Upper lobe of left lung (tissue), 6 donors: Measurements from ENCODE around the gene BLOC1S3. TPM values are rescaled to one million over a fixed set of nuclear protein-coding genes. Genes with fewer than 3 reads are reported as not detected.

Source experiments
- ATAC-seq, 2 donors: fragments of 200-7000 bp; cut with Tn5 transposase; one replicate each; pipeline ENCODE4 v1.9.1; 2022; ENCODE audit warnings: mild to moderate bottlenecking in 2 of 2, moderate library complexity in 2 of 2; ENCODE audit not compliant: low FRiP score in 2 of 2
- DNase-seq, 2 donors: peaks; one replicate each; pipeline ENCODE4 v3.0.0-alpha.2; 2019 to 2020
- H3K27ac ChIP-seq, 4 donors: fragments of 200-600 bp; sonication (generic); one replicate each; pipeline ENCODE4 v1.5.1; 2016 to 2019
- H3K27me3 ChIP-seq, 4 donors: fragments of 200-600 bp; sonication (generic); one replicate each; pipeline ENCODE4 v1.5.1; 2017 to 2019
- H3K36me3 ChIP-seq, 4 donors: fragments of 200-600 bp; sonication (generic); one replicate each; pipeline ENCODE4 v1.5.1; 2016 to 2019
- H3K4me1 ChIP-seq, 4 donors: fragments of 200-600 bp; sonication (generic); one replicate each; pipeline ENCODE4 v1.5.1; 2018 to 2019
- H3K4me3 ChIP-seq, 4 donors: fragments of 200-600 bp; sonication (generic); one replicate each; pipeline ENCODE4 v1.5.1; 2017 to 2019; ENCODE audit warnings: mild to moderate bottlenecking in 2 of 4, moderate library complexity in 1 of 4
- H3K9me3 ChIP-seq, 4 donors: fragments of 200-600 bp; sonication (generic); one replicate each; pipeline ENCODE4 v1.5.1; 2018 to 2019
- CTCF ChIP-seq, 6 experiments: fragments of 450-650 bp in 4 of 6; fragments of 200-600 bp in 2 of 6; sonication (generic) in 2 of 6; IDR thresholded peaks; one replicate each; pipeline ENCODE4 v1.5.1; 2016 to 2019; ENCODE audit warnings: antibody characterized with exemption in 6 of 6
- EP300 ChIP-seq, 4 donors: sonication (generic); formaldehyde crosslinking; IDR thresholded peaks; one replicate each; pipeline ENCODE4 v1.5.1; 2017; ENCODE audit warnings: antibody characterized with exemption in 4 of 4, control low read depth in 2 of 4
- POLR2A ChIP-seq, 4 donors: fragments of 450-650 bp; IDR thresholded peaks; one replicate each; pipeline ENCODE4 v1.5.1; 2016 to 2017; ENCODE audit warnings: antibody characterized with exemption in 4 of 4, mild to moderate bottlenecking in 2 of 4
- POLR2AphosphoS5 ChIP-seq, 2 donors: sonication (generic); formaldehyde crosslinking; IDR thresholded peaks; one replicate each; pipeline ENCODE4 v1.5.1; 2017; ENCODE audit warnings: antibody characterized with exemption in 2 of 2
- WGBS, 2 donors: methylation state at CpG; one replicate each; pipeline ENCODE4 v1.1.5; 2017 to 2018; 5-methylcytosine and 5-hydroxymethylcytosine counted together
- total RNA-seq, 6 donors: library from RNA; depleted of rRNA in 4 of 6; stranded (reverse); fragments of >200 nt in 4 of 6; gene quantifications; one replicate each; pipeline versions ENCODE4 v1.1.0 to v1.2.1, GENCODE V29; 2016 to 2021
- donor health status: DM: no; HTN: no; CAD: no; lungs with moderate emphysema.
- donor health status: DM: no; HTN: yes; CAD: no; lungs with severe emphysema.

BLOC1S3 gene
- total RNA-seq, 6 donors from 2014 or later, result 4.7 to 34.6 (median 18.6) TPM

DNA sequence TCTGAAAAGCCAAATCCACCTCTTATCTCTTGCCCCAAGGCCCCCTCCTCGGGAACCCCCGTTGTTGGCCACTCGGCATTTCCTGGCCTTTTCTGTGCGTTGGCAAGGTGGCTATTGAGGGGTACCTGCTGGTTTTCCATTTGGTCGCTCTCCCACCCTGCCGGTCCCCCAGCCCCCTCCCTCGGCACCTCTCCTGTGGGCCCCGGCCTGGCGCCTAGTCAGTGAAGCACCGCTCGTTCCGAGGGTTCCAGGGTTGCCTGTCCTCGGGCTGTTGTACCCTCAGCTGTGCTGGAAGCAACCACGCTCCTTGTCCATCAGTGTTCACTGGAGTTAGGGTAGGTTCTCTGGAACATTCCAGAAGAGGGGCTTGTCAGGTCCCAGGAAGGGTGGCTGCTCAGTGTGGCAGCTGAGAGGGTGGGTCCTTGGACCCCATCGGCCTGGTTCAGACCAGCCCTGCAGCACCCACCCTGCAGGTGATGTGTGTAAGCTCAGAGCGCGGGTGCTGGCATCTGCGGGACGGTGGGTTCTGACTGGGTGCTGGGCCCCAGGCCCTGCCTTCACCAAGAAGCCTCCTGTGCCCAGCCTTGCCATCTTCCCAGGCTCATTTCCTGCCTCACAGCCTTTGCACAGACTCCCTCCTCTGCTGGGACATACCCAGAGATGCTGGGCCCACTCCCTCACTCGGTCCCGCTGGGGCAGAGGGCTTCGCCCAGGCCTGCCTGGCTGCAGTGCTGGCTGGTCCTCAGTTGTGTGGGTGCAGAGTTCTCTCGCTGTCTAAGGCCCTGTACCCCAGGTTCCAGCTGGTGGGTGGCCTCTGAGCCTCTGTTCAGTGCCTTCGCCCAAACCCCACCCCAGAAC is 39.1 kb upstream of the BLOC1S3 start:
- peaks cover 5 to 41% (median 26%) of the 10 kb centered on the region in 4 donors for H3K36me3 ChIP-seq
- WGBS, 2 donors, result 97 to 99% methylated on average over 12 to 24 of the region's 24 CpGs
- ATAC-seq (no peak), DNase-seq (peak in 1 of 2 donors; percentile 70)
- H3K27me3 ChIP-seq, result no peaks in the 10 kb centered on the region
- H3K4me1 ChIP-seq, result peaks cover 0 to 10% (median 5%) of the 10 kb centered on the region in 4 donors
- TF ChIP-seq EP300 (IDR thresholded peaks at IDR 0.05), result no peak
- TF ChIP-seq POLR2A (IDR thresholded peaks at IDR 0.05), result no peak
- TF ChIP-seq CTCF (IDR thresholded peaks at IDR 0.05), result no peak
- TF ChIP-seq POLR2AphosphoS5 (IDR thresholded peaks at IDR 0.05), result no peak
- H3K9me3 ChIP-seq, result no peaks in the 10 kb centered on the region
- H3K4me3 ChIP-seq, result no peak overlapping the region
- no peak overlapping the region for H3K27ac ChIP-seq

DNA sequence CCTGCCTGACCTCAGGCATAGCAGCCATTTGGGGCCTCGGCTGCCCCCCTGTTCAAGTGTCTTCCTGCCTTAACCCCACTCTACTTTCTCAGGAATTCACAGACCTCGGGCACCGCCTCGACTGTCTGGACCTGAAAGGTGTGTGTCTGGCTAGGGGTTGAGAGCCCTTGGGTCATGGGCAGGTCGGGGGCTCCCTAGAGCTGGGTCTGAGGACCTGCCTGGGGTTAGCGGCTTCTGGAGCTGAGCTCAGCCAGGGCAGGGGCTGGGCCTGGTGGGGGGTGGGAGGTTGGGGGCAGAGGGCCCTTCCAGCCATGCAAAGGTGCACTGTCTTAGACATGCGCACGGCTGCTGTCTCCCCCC is 38.5 kb upstream of the BLOC1S3 start:
- no peak for TF ChIP-seq POLR2A (IDR thresholded peaks at IDR 0.05)
- no peak for TF ChIP-seq EP300 (IDR thresholded peaks at IDR 0.05)
- no peak for TF ChIP-seq CTCF (IDR thresholded peaks at IDR 0.05)
- no peak for TF ChIP-seq POLR2AphosphoS5 (IDR thresholded peaks at IDR 0.05)
- peaks cover 5 to 47% (median 32%) of the 10 kb centered on the region in 4 donors for H3K36me3 ChIP-seq
- ATAC-seq (no peak), DNase-seq (no peak)
- H3K4me3 ChIP-seq, result no peak overlapping the region
- H3K27ac ChIP-seq, result no peak overlapping the region
- H3K27me3 ChIP-seq, result no peaks in the 10 kb centered on the region
- 83 to 91% methylated on average over 2 to 8 of the region's 8 CpGs for WGBS, 2 donors
- H3K9me3 ChIP-seq, result no peaks in the 10 kb centered on the region
- H3K4me1 ChIP-seq, result peaks cover 0 to 10% (median 5%) of the 10 kb centered on the region in 4 donors

GRCh38 chr19:45140533-45140932 is 38.1 kb upstream of the BLOC1S3 start:
- DNase-seq, result peak in 1 of 2 donors; percentile 30
- H3K27ac ChIP-seq, result no peak overlapping the region
- no peak for ATAC-seq
- WGBS, 2 donors, result 92 to 96% methylated on average over 9 to 11 of the region's 11 CpGs
- peaks cover 0 to 10% (median 5%) of the 10 kb centered on the region in 4 donors for H3K4me1 ChIP-seq
- peaks cover 5 to 51% (median 36%) of the 10 kb centered on the region in 4 donors for H3K36me3 ChIP-seq
- H3K27me3 ChIP-seq, result no peaks in the 10 kb centered on the region
- H3K9me3 ChIP-seq, result no peaks in the 10 kb centered on the region
- no peak overlapping the region for H3K4me3 ChIP-seq
- TF ChIP-seq POLR2AphosphoS5 (IDR thresholded peaks at IDR 0.05) (no peak), EP300 (IDR thresholded peaks at IDR 0.05) (no peak), CTCF (IDR thresholded peaks at IDR 0.05) (no peak), POLR2A (IDR thresholded peaks at IDR 0.05) (no peak)

GRCh38 chr19:45141203-45141900 is 37.2 kb upstream of the BLOC1S3 start:
- no peak overlapping the region for H3K27ac ChIP-seq
- H3K36me3 ChIP-seq, result peaks cover 5 to 59% (median 44%) of the 10 kb centered on the region in 4 donors
- H3K9me3 ChIP-seq, result no peaks in the 10 kb centered on the region
- H3K4me3 ChIP-seq, result no peak overlapping the region
- no peaks in the 10 kb centered on the region for H3K27me3 ChIP-seq
- peaks cover 0 to 10% (median 5%) of the 10 kb centered on the region in 4 donors for H3K4me1 ChIP-seq
- ATAC-seq (no peak), DNase-seq (peak in 1 of 2 donors; percentile 76)
- TF ChIP-seq POLR2A (IDR thresholded peaks at IDR 0.05) (no peak), EP300 (IDR thresholded peaks at IDR 0.05) (no peak), POLR2AphosphoS5 (IDR thresholded peaks at IDR 0.05) (no peak), CTCF (IDR thresholded peaks at IDR 0.05) (no peak)
- WGBS, 2 donors, result 96 to 97% methylated on average over 13 to 28 of the region's 28 CpGs
